T-helper 2 cell treated with Interferon-gamma antibody and Interleukin-4, amounts not matched to agents 5 μg/mL and 100 μg/mL, for 36 hours (primary cell): ENCODE results near the gene CD81.

Experiments used
- DNase-seq: peaks from one replicate; pipeline ENCODE4 v3.0.0; 2021; ENCODE audit warnings: low spot score
- H3K27ac Mint-ChIP-seq: one replicate; pipeline ENCODE4 v1.8.0; 2021; ENCODE audit warnings: mild to moderate bottlenecking, mixed read lengths
- H3K27me3 Mint-ChIP-seq: one replicate; pipeline ENCODE4 v1.8.0; 2021; ENCODE audit warnings: low read depth, mixed read lengths
- H3K36me3 Mint-ChIP-seq: one replicate; pipeline ENCODE4 v1.8.0; 2021; ENCODE audit warnings: low read depth, mixed read lengths
- H3K4me1 Mint-ChIP-seq: one replicate; pipeline ENCODE4 v1.8.0; 2021; ENCODE audit warnings: low read depth, mixed read lengths
- H3K4me3 Mint-ChIP-seq: one replicate; pipeline ENCODE4 v1.8.0; 2022; ENCODE audit warnings: mild to moderate bottlenecking, moderate library complexity, mixed read lengths
- H3K9me3 Mint-ChIP-seq: one replicate; pipeline ENCODE4 v1.8.0; 2021; ENCODE audit warnings: mixed read lengths

Gene CD81

DNA sequence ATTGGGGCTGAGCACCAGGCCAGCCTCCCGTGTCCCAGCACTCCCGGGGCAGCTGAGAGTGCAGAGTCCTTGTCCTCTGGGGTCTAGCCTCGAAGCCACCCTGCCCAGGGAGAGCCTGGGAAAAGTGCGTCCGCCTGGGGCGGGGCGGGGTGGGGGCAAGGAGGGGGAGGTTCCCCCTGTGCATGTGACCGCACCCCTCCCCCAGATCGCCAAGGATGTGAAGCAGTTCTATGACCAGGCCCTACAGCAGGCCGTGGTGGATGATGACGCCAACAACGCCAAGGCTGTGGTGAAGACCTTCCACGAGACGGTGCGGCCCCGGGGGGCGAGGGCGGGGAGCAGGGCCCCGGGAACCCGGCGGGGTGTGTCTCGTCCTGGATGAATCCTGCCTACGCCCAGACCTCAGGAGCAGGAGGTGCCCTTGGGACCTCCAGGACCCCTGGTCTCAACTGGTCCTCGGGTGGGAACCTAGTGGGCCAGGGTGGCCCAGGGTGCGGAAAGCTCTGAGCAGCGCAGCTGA is 18.2 kb downstream of the CD81 start:
- H3K27ac Mint-ChIP-seq, result no peak overlapping the region
- H3K36me3 Mint-ChIP-seq, result peaks cover 9% of the 10 kb centered on the region
- H3K27me3 Mint-ChIP-seq, result no peaks in the 10 kb centered on the region
- no peak for DNase-seq
- H3K9me3 Mint-ChIP-seq, result no peaks in the 10 kb centered on the region
- H3K4me1 Mint-ChIP-seq, result peaks cover 3% of the 10 kb centered on the region
- no peak overlapping the region for H3K4me3 Mint-ChIP-seq

DNA sequence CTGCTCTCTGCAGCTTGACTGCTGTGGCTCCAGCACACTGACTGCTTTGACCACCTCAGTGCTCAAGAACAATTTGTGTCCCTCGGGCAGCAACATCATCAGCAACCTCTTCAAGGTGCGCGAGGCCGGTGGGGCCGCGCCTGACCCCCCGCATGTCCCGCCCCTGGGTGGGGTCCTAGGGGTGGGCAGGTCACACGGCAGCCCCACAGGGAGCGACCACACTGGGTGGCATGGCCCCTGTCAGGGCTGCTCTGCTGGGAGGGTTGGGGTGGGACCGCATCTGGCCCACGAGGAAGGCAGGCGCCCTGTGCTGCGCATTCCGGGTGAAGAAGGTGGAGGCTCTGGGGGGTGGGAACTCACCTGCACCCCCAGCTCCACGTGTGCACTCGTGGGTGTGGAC is 18.7 kb downstream of the CD81 start:
- no peak overlapping the region for H3K27ac Mint-ChIP-seq
- peaks cover 9% of the 10 kb centered on the region for H3K36me3 Mint-ChIP-seq
- no peaks in the 10 kb centered on the region for H3K9me3 Mint-ChIP-seq
- no peak overlapping the region for H3K4me3 Mint-ChIP-seq
- peaks cover 3% of the 10 kb centered on the region for H3K4me1 Mint-ChIP-seq
- no peak for DNase-seq
- H3K27me3 Mint-ChIP-seq, result no peaks in the 10 kb centered on the region

DNA sequence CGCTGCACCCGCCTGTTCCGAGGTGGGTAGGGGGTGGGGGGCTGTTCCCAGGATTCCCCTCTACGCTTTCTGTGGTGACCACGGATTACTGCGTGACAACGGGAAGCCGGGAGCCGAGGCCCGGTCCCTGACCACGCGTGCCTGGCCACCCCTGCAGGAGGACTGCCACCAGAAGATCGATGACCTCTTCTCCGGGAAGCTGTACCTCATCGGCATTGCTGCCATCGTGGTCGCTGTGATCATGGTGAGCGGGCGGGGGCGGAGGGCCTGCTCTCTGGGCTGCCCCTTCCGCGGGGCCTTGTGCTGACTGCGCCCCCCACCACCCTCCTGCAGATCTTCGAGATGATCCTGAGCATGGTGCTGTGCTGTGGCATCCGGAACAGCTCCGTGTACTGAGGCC is 19.4 kb downstream of the CD81 start:
- Mint-ChIP-seq H3K36me3 (peaks cover 9% of the 10 kb centered on the region), H3K9me3 (no peaks in the 10 kb centered on the region), H3K27me3 (no peaks in the 10 kb centered on the region), H3K4me3 (no peak overlapping the region), H3K27ac (no peak overlapping the region), H3K4me1 (peaks cover 5% of the 10 kb centered on the region)
- no peak for DNase-seq

DNA sequence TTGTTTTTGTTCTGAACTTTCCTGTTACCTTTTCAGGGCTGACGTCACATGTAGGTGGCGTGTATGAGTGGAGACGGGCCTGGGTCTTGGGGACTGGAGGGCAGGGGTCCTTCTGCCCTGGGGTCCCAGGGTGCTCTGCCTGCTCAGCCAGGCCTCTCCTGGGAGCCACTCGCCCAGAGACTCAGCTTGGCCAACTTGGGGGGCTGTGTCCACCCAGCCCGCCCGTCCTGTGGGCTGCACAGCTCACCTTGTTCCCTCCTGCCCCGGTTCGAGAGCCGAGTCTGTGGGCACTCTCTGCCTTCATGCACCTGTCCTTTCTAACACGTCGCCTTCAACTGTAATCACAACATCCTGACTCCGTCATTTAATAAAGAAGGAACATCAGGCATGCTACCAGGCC is 19.9 kb downstream of the CD81 start:
- Mint-ChIP-seq H3K9me3 (no peaks in the 10 kb centered on the region), H3K36me3 (peaks cover 9% of the 10 kb centered on the region), H3K4me3 (no peak overlapping the region), H3K4me1 (peaks cover 6% of the 10 kb centered on the region), H3K27me3 (no peaks in the 10 kb centered on the region), H3K27ac (no peak overlapping the region)
- no peak for DNase-seq

DNA sequence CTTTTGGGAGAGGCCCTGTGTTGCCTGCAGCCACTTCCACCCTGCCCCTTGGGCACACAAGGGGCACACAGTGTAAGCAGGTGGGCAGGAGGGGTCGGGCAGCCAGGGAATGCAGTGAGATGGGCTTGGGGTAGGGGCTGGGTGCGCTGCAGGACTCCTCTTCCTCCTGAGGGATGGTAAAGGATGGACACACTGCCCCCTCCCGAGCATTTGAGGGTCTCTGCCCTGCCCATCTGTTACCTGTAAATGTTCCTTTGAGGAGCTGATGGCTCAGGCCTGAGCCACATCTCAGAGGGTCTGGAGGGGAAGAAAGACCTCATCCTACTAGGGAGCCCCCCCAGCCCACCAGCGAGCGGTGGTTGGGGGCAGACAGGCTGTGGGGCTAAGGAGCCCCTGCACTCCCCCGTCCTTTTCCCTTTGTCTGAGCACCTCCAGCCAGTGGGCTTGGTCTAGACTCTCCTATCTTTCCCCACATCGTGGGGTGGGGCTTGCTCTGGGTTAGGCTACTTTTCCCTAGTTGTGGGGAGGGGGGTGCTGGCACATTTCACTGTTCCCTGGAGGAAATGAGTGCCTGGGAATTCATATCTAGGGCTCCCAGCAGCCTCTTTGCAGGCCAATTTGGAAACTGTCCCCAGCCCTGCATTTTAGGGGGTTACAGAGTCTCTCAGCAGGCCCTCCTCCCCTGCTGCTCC is 21.7 kb downstream of the CD81 start:
- H3K27me3 Mint-ChIP-seq, result no peaks in the 10 kb centered on the region
- DNase-seq, result no peak
- H3K9me3 Mint-ChIP-seq, result no peaks in the 10 kb centered on the region
- H3K27ac Mint-ChIP-seq, result peak overlapping the region; percentile 88
- peaks cover 15% of the 10 kb centered on the region for H3K36me3 Mint-ChIP-seq
- H3K4me1 Mint-ChIP-seq, result peaks cover 6% of the 10 kb centered on the region
- H3K4me3 Mint-ChIP-seq, result peak overlapping the region; percentile 86

DNA sequence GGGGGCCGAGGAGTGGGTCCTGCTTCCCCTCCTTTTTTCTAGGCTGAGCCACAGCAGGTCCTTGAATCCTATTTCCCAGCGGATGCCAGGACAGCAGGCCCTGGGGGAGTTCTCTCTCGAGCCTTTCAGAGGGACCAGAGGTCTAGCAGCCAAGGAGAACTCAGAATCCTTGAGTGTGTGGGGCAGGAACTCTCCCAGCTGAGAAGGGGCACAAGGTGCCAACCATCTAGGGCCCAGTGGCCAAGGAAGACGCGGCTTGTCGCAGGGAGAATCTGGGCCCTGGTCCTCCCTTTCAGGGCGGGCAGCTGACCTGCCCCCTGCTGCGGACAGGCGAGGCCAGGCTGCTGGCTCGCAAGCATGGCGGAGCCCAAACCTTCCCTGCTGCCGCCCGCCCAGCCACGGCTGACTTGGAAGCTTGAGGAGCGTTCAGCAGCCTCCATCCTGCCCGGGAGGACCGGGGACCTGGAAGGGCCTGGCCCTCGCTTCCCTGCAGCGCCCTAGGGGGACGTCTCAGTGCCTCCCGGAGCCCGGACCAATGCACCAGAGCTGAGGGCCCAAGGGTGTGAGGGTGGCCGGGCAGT is 22.5 kb downstream of the CD81 start:
- Mint-ChIP-seq H3K27me3 (no peaks in the 10 kb centered on the region), H3K4me1 (peaks cover 6% of the 10 kb centered on the region), H3K27ac (peak overlapping the region; percentile 88), H3K9me3 (no peaks in the 10 kb centered on the region), H3K4me3 (peak overlapping the region; percentile 86), H3K36me3 (peaks cover 15% of the 10 kb centered on the region)
- DNase-seq, result no peak

DNA sequence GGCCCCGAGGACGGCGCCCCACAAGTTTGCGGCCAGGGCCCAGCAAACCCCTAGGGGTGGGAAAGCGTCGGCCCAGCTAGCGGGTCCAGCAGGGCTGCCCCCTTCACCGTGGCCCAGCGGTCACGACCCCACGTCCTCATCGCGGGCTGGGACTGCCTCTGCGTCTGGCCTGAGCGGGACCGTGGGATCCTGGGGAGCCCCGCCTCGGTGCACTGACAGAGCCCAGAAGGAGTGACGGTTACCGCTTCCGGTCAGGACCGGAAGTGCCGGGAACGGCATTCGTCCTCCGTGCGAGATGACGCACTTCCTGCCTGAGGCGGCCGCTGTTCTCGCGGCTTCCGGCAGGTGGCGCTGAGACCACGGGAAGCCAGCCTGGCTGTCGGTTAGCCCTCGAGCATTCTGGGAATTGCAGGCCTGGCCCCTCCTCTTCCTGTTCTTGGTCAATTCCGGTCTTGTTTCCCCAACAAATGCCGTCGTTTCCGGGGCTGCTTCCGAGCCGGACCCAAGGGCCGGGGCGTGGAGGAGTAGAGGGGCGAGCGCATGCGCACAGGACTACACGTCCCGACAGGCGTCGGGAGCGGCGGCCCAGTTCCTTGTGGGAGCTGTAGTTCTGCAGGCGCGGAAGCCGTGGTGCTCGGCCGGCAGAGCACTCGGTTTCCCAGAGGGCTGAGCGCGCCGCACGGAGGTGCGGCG is 23.1 kb downstream of the CD81 start, which contains the start of gene TSSC4:
Gene TSSC4 (plus strand): TSS at position 682 of the 693 bp plus-strand sequence. CDS start 1,884 bp downstream, outside the sequence.
- H3K9me3 Mint-ChIP-seq, result no peaks in the 10 kb centered on the region
- peaks cover 15% of the 10 kb centered on the region for H3K36me3 Mint-ChIP-seq

DNA sequence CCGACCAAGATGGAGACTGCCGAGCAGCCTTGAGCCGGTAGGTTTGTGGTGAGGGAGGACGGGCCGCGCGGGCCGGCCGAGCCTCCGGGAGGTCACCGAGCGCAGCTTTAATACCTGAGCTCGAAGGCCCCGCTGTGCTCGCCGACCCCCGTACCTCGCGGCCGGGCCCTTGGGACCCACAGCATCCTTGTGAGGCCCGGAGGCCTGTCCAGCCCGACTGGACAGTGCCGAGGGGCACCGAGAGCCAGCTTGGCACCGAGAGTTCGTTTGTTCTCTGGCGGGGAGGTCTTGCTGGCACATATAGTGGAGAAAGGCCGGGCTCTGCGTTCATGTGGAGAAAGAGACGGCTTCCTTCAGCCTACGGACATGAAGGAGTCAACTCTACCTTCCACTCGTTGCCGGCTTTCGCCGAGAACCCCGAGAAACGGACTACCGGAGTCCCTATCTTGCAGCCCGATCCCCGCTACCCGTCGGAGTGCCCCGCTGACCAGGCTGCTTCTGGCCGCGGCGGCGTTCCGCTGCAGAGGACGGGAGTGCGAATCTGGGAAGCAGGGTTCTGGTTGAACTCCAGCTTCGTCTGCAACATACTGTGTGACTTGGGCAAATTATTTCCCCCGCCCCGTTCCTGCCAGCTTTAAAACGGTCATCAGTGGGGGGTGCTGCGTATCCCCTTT is 23.8 kb downstream of the CD81 start:
- peaks cover 6% of the 10 kb centered on the region for H3K4me1 Mint-ChIP-seq
- no peak for DNase-seq
- peak overlapping the region; percentile 88 for H3K27ac Mint-ChIP-seq

More for the DNA sequence above, 23.1 kb downstream of the CD81 start, which contains the start of gene TSSC4:
- peak; percentile 100 for DNase-seq
- H3K27ac Mint-ChIP-seq, result peak within 1 kb of the TSS; percentile 88
- no peaks in the 10 kb centered on the region for H3K27me3 Mint-ChIP-seq
- H3K4me1 Mint-ChIP-seq, result peaks cover 6% of the 10 kb centered on the region
- peak within 1 kb of the TSS; percentile 86 for H3K4me3 Mint-ChIP-seq

DNA sequence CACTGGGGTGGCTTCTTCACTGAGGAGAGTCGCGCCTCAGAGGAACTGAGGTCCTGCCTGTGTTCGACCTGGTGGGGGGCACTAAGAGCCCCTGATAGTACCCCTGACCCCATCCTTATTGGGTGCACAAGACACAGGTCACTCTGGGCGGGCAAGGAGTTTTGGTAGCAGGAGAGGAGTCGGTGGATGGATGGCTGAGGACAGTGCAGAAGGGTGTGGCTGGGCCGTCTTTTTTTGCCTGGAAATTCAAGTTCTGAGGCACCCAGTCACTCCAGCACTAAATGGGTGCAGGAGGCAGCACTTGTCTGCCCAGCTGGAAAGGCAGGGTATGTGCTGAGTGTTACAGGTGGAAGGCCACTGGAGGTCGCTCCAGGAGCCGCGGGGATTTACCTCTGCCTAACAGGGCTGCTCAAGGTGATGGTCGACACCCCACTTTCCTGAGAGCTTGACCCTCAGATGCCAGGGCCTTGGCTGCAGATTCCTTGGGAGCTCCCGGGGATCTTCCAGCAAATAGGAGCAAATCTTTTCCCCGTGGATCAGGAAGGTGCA is 24.4 kb downstream of the CD81 start:
- peaks cover 15% of the 10 kb centered on the region for H3K36me3 Mint-ChIP-seq
- DNase-seq, result no peak
- H3K9me3 Mint-ChIP-seq, result no peaks in the 10 kb centered on the region
- peaks cover 6% of the 10 kb centered on the region for H3K4me1 Mint-ChIP-seq
- H3K27me3 Mint-ChIP-seq, result no peaks in the 10 kb centered on the region
- peak overlapping the region; percentile 86 for H3K4me3 Mint-ChIP-seq
- H3K27ac Mint-ChIP-seq, result peak overlapping the region; percentile 88

More for the DNA sequence above, 23.8 kb downstream of the CD81 start:
- Mint-ChIP-seq H3K4me3 (peak overlapping the region; percentile 86), H3K27me3 (no peaks in the 10 kb centered on the region), H3K9me3 (no peaks in the 10 kb centered on the region), H3K36me3 (peaks cover 15% of the 10 kb centered on the region)

DNA sequence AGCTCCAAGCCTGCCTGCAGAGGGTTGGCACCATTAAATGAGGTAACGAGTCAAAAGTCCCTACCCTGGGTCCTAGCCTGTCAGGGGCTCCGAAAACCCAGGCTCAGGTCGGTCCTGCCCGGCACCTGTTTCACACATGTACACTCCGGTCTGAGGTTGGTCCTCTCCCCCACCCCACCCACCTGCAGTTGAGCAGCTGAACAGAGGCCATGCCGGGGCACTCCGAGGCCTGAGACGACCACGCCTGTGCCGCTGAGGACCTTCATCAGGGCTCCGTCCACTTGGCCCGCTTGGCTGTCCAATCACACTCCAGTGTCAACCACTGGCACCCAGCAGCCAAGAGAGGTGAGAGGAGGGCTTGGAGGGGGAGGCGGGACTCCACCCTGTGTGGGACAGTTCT is 25.0 kb downstream of the CD81 start:
- DNase-seq, result no peak
- Mint-ChIP-seq H3K27ac (no peak overlapping the region), H3K9me3 (no peaks in the 10 kb centered on the region), H3K36me3 (peaks cover 12% of the 10 kb centered on the region), H3K4me3 (peak overlapping the region; percentile 86), H3K4me1 (peaks cover 6% of the 10 kb centered on the region), H3K27me3 (no peaks in the 10 kb centered on the region)

DNA sequence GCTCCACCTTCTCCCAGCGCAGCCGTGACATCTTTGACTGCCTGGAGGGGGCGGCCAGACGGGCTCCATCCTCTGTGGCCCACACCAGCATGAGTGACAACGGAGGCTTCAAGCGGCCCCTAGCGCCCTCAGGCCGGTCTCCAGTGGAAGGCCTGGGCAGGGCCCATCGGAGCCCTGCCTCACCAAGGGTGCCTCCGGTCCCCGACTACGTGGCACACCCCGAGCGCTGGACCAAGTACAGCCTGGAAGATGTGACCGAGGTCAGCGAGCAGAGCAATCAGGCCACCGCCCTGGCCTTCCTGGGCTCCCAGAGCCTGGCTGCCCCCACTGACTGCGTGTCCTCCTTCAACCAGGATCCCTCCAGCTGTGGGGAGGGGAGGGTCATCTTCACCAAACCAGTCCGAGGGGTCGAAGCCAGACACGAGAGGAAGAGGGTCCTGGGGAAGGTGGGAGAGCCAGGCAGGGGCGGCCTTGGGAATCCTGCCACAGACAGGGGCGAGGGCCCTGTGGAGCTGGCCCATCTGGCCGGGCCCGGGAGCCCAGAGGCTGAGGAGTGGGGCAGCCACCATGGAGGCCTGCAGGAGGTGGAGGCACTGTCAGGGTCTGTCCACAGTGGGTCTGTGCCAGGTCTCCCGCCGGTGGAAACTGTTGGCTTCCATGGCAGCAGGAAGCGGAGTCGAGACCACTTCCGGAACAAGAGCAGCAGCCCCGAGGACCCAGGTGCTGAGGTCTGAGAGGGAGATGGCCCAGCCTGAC is 26.0 kb downstream of the CD81 start:
- Mint-ChIP-seq H3K36me3 (peaks cover 6% of the 10 kb centered on the region), H3K9me3 (no peaks in the 10 kb centered on the region), H3K27me3 (no peaks in the 10 kb centered on the region), H3K4me3 (peak overlapping the region; percentile 86), H3K4me1 (peaks cover 6% of the 10 kb centered on the region), H3K27ac (no peak overlapping the region)
- no peak for DNase-seq

DNA sequence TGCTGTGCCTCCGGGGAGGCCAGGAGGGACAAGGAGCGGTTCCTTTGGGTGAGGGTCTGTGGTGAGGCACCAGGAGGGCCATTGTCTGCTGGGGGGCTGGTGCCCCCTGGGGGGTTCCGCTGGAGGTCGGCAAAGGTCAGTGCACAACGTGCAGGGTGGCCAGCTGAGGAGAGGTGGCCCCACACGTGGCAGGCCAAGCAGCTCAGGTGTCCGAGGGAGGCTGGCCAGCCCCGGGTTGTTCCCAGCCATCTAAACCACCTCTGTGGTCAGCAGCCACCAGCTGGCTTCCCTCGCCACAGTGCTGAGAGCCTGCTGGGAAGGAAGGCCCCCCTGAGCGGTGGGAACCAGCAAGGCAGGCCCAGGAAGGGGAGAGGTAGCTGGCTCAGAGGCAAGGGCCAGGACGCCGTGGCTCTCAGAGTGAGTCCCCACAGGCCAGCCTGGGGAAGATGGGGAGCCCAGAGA is 27.7 kb downstream of the CD81 start:
- peaks cover 6% of the 10 kb centered on the region for H3K36me3 Mint-ChIP-seq
- peaks cover 3% of the 10 kb centered on the region for H3K4me1 Mint-ChIP-seq

DNA sequence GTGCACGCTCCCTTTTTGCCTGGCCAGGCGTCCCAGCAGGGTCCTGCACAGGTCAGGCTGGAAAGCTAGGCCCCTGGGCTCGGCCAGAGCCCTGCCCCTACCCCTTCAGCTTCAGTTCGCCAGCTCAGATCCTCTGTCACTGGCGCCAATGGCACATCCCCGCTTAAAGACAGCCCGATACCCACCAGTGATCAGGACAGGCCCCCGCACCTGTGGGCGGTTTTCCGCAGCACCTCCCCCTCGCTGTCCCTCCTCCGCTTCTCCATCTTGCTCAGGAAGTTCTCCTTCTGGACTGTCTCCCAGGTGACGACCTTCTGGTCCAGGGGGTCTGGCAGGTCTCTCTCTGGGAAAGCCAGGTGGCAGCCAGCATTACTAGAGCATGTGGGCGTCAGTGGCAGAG is 29.3 kb downstream of the CD81 start:
- Mint-ChIP-seq H3K27ac (no peak overlapping the region), H3K9me3 (no peaks in the 10 kb centered on the region), H3K4me3 (no peak overlapping the region), H3K36me3 (peaks cover 6% of the 10 kb centered on the region), H3K27me3 (no peaks in the 10 kb centered on the region), H3K4me1 (peaks cover 1% of the 10 kb centered on the region)
- no peak for DNase-seq

More for the DNA sequence above, 27.7 kb downstream of the CD81 start:
- no peak overlapping the region for H3K4me3 Mint-ChIP-seq
- no peak for DNase-seq
- no peaks in the 10 kb centered on the region for H3K9me3 Mint-ChIP-seq
- H3K27me3 Mint-ChIP-seq, result no peaks in the 10 kb centered on the region
- no peak overlapping the region for H3K27ac Mint-ChIP-seq
